Esophagus muscularis mucosa (tissue), 4 donors: ENCODE data around the gene RNU6-1.

Source experiments
- CTCF ChIP-seq, 3 experiments: fragments of 200-600 bp in 2 of 3; fragments of 450-650 bp in 1 of 3; sonication (generic) in 2 of 3; IDR thresholded peaks; one replicate each; pipeline ENCODE4 v1.5.1; 2017 to 2019; ENCODE audit warnings: antibody characterized with exemption in 3 of 3, mild to moderate bottlenecking in 2 of 3, moderate library complexity in 1 of 3
- EP300 ChIP-seq: sonication (generic); formaldehyde crosslinking; IDR thresholded peaks from one replicate; pipeline ENCODE4 v1.6.1; 2017; ENCODE audit warnings: antibody characterized with exemption
- POLR2A ChIP-seq: fragments of 450-650 bp; IDR thresholded peaks from one replicate; pipeline ENCODE4 v1.6.1; 2017; ENCODE audit warnings: antibody characterized with exemption, moderate library complexity, mild to moderate bottlenecking, low read depth

DNA sequence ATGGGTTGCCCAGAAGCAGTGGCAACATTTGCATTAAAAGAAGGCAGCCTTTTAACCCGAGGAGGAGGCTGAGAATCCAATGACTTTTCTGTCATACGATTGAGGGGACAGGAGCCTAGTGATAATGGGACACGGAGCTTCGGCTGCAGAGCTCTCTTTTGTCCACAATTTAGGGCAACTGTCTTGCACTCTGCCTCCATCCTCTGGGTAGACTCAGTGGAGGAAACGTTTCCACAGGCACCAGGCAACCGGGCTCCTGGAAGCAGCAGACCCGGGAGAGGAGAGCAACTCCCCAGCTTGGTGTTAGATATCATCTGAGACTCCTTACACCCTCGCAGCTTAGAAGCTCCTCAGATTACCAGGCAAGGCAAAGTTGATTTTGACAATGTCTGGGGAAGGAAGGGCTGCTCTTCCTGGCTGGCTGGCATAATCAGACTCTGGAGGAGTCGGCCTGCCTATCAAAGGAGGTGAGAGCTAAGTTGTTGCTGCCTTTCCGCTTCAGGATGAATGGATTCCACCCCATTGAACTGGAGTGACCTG is 43.5 kb upstream of the RNU6-1 start:
- no peak for TF ChIP-seq CTCF (IDR thresholded peaks at IDR 0.05)
- TF ChIP-seq EP300 = no peak
- TF ChIP-seq POLR2A = no peak
